Cardiac fibroblast (primary cell): Measurements from ENCODE around the gene CFAP92.

Experiments used
- DNase-seq, 2 donors: peaks; one replicate each; pipeline versions ENCODE4 v3.0.0 to v3.0.0-alpha.2; 2010; ENCODE audit warnings: low read depth in 2 of 2
- H3K4me3 ChIP-seq, 2 donors: replicated peaks in 1 of 2; 1 replicate in 1 of 2; 2 replicates in 1 of 2; pipeline ENCODE4 v1.5.1; 2011; ENCODE audit warnings: low read depth in 2 of 2, low read length in 2 of 2, mild to moderate bottlenecking in 2 of 2, moderate library complexity in 1 of 2
- TF ChIP-seq, protein P1 (sequence below): IDR thresholded peaks from one replicate; pipeline ENCODE4 v1.5.1; 2011; ENCODE audit warnings: low read depth, mild to moderate bottlenecking, low read length, inconsistent platforms

CFAP92 gene

DNA sequence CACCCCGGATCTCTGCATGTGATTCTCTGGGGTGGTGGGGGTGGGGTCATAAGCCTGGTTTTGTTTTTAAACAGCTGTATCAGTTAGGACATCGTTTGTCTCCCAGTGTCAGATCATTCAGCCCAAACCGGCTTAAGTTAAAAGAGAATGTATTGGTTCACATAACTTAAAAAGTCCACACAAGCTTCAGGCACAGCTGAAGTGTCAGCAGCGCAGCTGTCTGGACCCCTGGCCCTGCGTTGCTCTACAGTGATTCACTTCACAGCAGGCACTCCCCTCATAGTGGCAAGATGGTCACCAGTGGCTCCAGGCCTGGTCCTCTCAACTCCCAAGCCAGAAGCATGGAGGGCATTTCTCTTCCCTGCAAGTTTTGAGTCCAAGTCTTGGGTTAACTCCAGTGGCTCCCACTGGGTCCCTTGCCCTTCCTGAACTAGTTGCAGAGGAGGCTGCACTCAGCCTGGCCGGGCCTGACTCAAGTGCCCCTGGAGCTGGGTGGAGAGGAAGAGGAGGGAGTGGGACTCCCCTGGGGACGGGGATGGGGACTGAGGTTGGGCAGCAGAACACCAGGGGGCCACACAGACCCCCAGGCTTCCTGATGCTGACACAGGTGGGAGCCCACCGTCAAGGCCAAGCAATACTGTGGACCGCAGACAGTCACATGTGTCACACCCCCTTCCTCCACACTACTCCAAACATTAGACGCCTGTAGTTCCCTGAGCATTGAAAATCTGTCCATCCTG, 37.8 kb upstream of the CFAP92 start:
- TF ChIP-seq, protein P1, sequence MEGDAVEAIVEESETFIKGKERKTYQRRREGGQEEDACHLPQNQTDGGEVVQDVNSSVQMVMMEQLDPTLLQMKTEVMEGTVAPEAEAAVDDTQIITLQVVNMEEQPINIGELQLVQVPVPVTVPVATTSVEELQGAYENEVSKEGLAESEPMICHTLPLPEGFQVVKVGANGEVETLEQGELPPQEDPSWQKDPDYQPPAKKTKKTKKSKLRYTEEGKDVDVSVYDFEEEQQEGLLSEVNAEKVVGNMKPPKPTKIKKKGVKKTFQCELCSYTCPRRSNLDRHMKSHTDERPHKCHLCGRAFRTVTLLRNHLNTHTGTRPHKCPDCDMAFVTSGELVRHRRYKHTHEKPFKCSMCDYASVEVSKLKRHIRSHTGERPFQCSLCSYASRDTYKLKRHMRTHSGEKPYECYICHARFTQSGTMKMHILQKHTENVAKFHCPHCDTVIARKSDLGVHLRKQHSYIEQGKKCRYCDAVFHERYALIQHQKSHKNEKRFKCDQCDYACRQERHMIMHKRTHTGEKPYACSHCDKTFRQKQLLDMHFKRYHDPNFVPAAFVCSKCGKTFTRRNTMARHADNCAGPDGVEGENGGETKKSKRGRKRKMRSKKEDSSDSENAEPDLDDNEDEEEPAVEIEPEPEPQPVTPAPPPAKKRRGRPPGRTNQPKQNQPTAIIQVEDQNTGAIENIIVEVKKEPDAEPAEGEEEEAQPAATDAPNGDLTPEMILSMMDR = no peak
- DNase-seq = no peak

DNA sequence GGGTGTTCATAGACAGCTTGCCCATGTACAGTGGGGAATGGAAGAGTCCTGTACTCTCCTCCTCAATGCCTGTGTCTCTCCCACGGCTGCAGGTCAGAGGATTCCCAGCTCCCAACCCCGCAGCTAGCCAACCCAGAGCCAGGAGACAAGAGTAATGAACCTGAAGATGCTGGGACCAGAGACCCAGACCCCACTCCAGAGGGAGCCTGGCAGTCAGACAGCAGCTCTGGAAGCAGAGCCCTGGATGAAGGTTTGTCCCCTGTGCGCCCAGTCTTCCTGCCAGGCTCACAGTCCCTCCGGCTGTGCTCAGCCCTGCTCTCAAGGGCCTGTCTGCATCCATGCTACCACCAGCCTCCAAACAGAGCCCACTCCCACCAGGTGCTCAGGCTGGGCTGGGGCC, 36.7 kb upstream of the CFAP92 start:
- TF ChIP-seq, protein P1 = no peak
- H3K4me3 ChIP-seq = no peak overlapping the region
- no peak for DNase-seq

More for the DNA sequence above, 37.8 kb upstream of the CFAP92 start:
- no peak overlapping the region for H3K4me3 ChIP-seq

DNA sequence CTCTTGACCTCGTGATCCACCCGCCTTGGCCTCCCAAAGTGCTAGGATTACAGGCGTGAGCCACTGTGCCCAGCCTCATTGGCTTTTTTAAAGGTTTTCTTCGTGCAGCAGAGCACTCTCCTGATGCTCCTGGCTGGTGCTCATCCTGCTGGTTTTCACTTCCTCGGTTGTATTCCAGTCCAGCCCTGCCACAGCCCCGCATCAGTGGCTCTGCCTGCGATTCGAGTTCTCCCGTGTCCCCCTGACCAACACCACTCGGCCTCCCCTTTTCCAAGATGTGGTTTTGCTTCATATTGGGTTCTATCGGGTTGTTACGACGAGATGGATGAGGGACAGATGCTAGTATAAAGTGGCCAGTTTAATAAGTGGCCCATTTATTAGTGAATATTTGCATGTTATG, 35.0 kb upstream of the CFAP92 start:
- TF ChIP-seq, protein P1 = no peak
- H3K4me3 ChIP-seq = no peak overlapping the region
- DNase-seq = no peak

DNA sequence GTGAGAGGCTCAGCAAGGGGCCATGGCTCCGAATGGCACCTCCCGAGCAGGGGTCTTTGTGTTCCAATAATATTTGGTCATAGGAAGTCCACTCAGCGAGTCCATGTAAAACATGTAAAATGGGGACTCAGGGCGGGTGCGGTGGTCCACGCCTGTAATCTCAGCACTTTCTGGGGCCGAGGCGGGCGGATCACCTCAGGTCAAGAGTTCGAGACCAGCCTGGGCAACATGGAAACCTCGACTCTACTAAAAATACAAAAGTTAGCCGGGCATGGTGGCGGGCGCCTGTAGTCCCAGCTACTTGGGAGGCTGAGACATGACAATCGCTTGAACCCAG, 33.6 kb upstream of the CFAP92 start:
- DNase-seq = no peak
- TF ChIP-seq, protein P1 = no peak
- H3K4me3 ChIP-seq = peak overlapping the region; percentile 17 to 24

DNA sequence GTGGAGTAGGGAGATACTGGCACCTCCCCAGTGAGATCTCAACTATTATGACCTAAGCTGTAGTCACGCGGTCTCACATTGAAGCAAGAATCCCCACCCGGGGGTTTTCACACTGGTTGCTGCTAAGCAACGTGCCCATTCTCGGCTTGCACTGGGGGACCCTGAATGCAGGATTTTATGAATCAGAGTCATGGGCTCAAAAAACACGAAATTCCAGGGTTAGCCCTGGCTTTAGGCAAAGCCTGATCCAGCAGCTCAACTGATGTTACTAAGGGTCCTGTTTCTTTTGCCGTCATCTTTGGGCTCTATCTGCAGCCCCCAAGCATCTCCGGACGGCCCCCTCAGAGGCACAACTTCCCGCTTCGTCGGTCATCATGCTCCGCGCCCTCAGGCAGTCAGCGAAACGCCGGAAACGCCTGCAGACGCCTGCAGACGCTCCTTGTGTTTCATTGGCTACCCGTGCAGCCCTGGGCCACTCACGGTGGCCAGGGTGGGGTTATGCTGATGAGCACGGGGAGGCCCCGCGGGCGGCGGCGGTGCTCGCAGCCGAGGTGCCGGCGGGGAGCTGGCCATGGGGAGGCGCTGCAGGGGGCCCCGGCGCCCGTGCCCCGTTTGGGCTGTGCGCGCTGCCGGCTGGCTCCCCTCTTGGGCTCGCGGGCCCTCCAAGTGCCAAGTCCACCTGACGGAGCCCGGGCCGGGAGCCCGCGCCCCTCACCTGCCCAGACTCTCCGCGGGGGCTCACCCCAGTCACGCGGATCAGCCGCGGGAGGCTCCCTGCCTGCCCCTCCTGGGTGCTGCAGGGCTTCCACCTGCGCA, 33.1 kb upstream of the CFAP92 start:
- peak overlapping the region; percentile 17 to 24 for H3K4me3 ChIP-seq

DNA sequence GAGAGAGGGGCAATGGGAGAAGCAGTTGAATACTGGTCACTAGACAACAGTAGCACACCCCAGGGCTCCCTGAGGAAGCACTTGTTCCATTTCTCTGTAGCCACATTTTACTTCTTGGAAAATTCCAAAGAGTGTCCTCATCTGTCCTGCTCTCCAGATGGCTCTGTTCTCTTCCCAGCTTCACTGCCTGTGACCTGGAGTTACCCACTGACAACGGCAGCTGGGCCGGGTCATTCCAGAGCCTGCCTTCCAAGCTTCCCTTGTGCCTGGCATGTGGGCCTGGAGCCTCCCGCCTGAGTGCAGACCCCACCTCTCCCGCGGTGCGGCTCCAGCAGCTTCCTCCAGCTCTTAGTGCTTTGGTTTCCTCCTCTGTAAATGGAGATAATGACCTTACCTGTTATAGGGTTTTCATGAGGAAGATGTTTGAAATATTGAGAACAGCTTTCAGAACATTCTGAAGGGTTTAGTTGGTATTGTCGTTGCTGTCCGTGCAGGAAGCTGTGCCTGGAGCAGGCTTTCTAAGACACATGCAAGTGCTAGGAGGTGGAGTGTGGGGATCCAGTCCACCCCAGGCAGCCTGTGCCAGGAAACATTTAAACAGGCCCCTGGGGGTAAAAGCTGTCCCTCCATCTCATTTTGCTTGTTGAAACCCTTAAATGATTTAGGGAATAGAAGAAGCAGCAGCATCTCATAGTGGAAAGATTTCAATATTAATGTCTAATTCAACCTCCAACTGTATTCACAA, 32.0 kb upstream of the CFAP92 start:
- H3K4me3 ChIP-seq = no peak overlapping the region
- TF ChIP-seq, protein P1 = no peak
- DNase-seq = no peak

More for the DNA sequence above, 33.1 kb upstream of the CFAP92 start:
- TF ChIP-seq, protein P1 = no peak
- DNase-seq = peak; percentile 67 to 82
